Activated naive CD8-positive, alpha-beta T cell (primary cell): ENCODE results near the gene DUSP21.
"Not testable (repeated sequence)": the region's sequence is repeated elsewhere in the genome, so short reads cannot be mapped to it uniquely, and the experiment has no call there.

Experiments used
- H3K27ac Mint-ChIP-seq: one replicate; pipeline ENCODE4 v1.8.0; 2021; ENCODE audit warnings: mixed read lengths
- H3K27me3 Mint-ChIP-seq: one replicate; pipeline ENCODE4 v1.8.0; 2021; ENCODE audit warnings: mixed read lengths
- H3K36me3 Mint-ChIP-seq: one replicate; pipeline ENCODE4 v1.8.0; 2021; ENCODE audit warnings: mixed read lengths
- H3K4me1 Mint-ChIP-seq: one replicate; pipeline ENCODE4 v1.8.0; 2021; ENCODE audit warnings: low read depth, mixed read lengths
- H3K4me3 Mint-ChIP-seq: one replicate; pipeline ENCODE4 v1.8.0; 2021; ENCODE audit warnings: mild to moderate bottlenecking, mixed read lengths
- H3K9me3 Mint-ChIP-seq: one replicate; pipeline ENCODE4 v1.8.0; 2021; ENCODE audit warnings: low read depth, mixed read lengths

Gene DUSP21

DNA sequence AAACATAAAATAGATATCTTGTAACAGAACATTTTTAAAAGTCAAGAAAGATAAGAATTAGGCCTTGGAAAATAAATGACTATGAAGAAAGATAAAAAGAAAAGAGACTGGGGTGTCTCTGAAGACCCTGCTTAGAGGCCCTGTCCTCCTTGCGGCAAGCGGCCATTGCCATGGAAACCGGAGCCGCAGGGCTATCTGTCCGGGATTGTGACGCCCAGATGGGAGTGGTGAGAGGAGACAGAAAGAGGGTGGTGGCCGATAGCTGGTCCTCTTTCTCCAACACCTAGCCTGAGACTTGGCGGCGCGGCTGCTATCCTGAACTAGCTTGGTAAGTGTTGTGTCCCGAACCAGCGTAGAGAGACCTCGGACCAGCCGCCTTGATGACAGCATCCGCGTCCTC, at the start of gene DUSP21:
Gene DUSP21, plus strand, starts transcription at position 269 of the 400 bp plus-strand sequence. Its CDS starts 112 bp downstream, at position 381.
- H3K27ac Mint-ChIP-seq = no peak within 1 kb of the TSS
- H3K4me1 Mint-ChIP-seq = no peaks in the 10 kb centered on the region
- H3K27me3 Mint-ChIP-seq = no peaks in the 10 kb centered on the region
- H3K9me3 Mint-ChIP-seq = no peaks in the 10 kb centered on the region
- no peaks in the 10 kb centered on the region for H3K36me3 Mint-ChIP-seq
- no peak within 1 kb of the TSS for H3K4me3 Mint-ChIP-seq

DNA sequence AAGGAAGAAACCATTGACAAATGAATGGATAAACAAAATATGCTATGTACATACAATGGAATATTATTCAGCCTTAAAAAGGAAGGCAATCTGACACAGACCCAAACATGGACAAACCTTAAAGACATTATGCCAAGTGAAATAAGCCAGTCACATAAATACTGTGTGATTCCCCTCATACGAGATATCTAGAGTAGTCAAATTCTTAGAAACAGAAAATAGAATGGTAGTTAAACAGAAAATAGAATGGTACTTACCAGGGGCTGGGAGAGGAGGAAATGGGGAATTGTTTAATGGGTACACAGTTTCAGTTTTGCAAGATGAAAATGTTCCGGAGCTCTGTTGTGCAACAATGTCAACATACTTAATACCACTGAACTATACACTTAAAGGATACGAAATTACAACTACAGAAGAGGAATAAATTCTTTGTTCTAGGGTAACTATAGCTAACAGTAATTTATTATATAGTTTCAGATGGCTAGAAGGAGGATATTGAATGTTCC, 47.8 kb upstream of the DUSP21 start:
- Mint-ChIP-seq H3K9me3 (no peaks in the 10 kb centered on the region), H3K36me3 (no peaks in the 10 kb centered on the region), H3K27ac (no peak overlapping the region), H3K4me3 (no peak overlapping the region), H3K27me3 (no peaks in the 10 kb centered on the region), H3K4me1 (no peaks in the 10 kb centered on the region)

GRCh38 chrX:44802613-44803012, 41.2 kb upstream of the DUSP21 start:
- H3K4me1 Mint-ChIP-seq = no peaks in the 10 kb centered on the region
- no peaks in the 10 kb centered on the region for H3K9me3 Mint-ChIP-seq

GRCh38 chrX:44815681-44816080, 28.1 kb upstream of the DUSP21 start:
- H3K36me3 Mint-ChIP-seq = no peaks in the 10 kb centered on the region
- no peaks in the 10 kb centered on the region for H3K4me1 Mint-ChIP-seq
- no peak overlapping the region for H3K4me3 Mint-ChIP-seq
- H3K27ac Mint-ChIP-seq = no peak overlapping the region
- no peaks in the 10 kb centered on the region for H3K27me3 Mint-ChIP-seq
- no peaks in the 10 kb centered on the region for H3K9me3 Mint-ChIP-seq

More at GRCh38 chrX:44802613-44803012, 41.2 kb upstream of the DUSP21 start:
- Mint-ChIP-seq H3K4me3 (no peak overlapping the region), H3K27ac (no peak overlapping the region), H3K27me3 (no peaks in the 10 kb centered on the region), H3K36me3 (no peaks in the 10 kb centered on the region)

DNA sequence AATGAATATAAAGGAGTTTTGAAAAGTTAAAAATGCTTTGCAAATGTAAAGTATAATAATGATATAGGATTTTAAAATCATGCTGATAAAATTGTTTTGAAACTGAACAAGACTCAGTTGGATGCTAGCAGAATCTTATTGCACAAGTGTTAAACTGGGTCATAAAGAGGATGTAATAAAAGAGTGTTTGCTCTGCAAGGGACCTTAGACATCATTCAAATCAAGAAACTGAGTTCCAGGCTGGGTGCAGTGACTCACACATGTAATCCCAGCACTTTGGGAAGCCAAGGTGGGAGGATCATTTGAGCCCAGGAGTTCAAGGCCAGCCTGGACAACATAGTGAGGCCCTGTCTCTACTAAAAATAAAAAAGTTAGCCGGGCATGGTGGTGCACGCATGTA, 27.5 kb upstream of the DUSP21 start:
- Mint-ChIP-seq H3K4me1 (no peaks in the 10 kb centered on the region), H3K27ac (no peak overlapping the region), H3K36me3 (no peaks in the 10 kb centered on the region), H3K27me3 (no peaks in the 10 kb centered on the region), H3K4me3 (no peak overlapping the region), H3K9me3 (no peaks in the 10 kb centered on the region)

DNA sequence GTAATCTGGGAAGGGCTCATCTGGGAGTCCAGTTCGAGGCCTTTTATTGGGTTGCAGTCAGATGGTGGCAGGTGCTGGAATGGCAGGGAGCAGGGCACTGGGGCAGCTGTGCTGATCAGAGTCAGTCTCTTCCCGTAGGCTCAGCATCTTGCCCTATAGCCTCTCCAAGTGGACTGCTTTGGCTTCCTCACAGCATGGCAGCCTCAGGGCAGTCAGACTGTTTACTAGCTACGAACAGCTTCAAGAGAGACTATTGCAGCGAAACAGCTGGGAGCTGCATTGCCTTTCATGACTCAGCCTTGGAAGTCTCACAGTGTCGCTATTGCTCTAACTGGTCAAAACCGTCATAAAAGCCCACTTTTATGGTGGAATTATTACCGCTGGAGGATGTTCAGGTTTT, 26.8 kb upstream of the DUSP21 start:
- Mint-ChIP-seq H3K4me3 (no peak overlapping the region), H3K9me3 (no peaks in the 10 kb centered on the region), H3K4me1 (no peaks in the 10 kb centered on the region)

GRCh38 chrX:44822601-44823000, 21.2 kb upstream of the DUSP21 start:
- H3K4me1 Mint-ChIP-seq = no peaks in the 10 kb centered on the region
- H3K9me3 Mint-ChIP-seq = no peaks in the 10 kb centered on the region
- no peaks in the 10 kb centered on the region for H3K27me3 Mint-ChIP-seq
- H3K36me3 Mint-ChIP-seq = no peaks in the 10 kb centered on the region
- H3K4me3 Mint-ChIP-seq = no peak overlapping the region
- no peak overlapping the region for H3K27ac Mint-ChIP-seq

More for the DNA sequence above, 26.8 kb upstream of the DUSP21 start:
- no peaks in the 10 kb centered on the region for H3K27me3 Mint-ChIP-seq
- no peaks in the 10 kb centered on the region for H3K36me3 Mint-ChIP-seq
- no peak overlapping the region for H3K27ac Mint-ChIP-seq

GRCh38 chrX:44823193-44823592, 20.6 kb upstream of the DUSP21 start:
- not testable (repeated sequence) for H3K9me3 Mint-ChIP-seq, H3K27ac Mint-ChIP-seq, H3K36me3 Mint-ChIP-seq, H3K27me3 Mint-ChIP-seq, H3K4me3 Mint-ChIP-seq, H3K4me1 Mint-ChIP-seq

- H3K27ac Mint-ChIP-seq = no peak overlapping the region
- H3K4me3 Mint-ChIP-seq = no peak overlapping the region
- H3K36me3 Mint-ChIP-seq = no peaks in the 10 kb centered on the region
- H3K4me1 Mint-ChIP-seq = no peaks in the 10 kb centered on the region
- no peaks in the 10 kb centered on the region for H3K9me3 Mint-ChIP-seq
- H3K27me3 Mint-ChIP-seq = no peaks in the 10 kb centered on the region
These were observed 15.7 kb upstream of the DUSP21 start for GRCh38 chrX:44828008-44828605.

DNA sequence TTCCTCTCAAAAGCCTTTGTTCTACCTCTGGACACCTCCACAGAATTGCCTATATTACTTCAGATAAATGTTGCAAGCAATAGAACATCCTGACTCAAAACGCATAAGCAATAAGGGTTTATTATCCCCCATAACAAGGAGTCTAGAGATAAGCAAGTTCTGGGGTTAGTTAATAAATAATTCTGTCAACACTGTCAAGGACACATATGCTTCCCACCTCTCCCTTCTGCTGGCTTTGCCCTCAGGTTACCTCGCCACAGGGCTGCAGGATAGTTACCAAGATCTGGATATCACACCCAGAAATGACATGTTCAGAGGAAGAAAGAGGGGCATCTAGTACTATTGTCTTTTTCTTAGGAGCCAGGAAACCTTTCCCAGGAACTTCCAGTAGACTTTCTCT, 14.0 kb upstream of the DUSP21 start:
- H3K36me3 Mint-ChIP-seq = no peaks in the 10 kb centered on the region
- no peak overlapping the region for H3K4me3 Mint-ChIP-seq
- no peaks in the 10 kb centered on the region for H3K4me1 Mint-ChIP-seq
- H3K9me3 Mint-ChIP-seq = no peaks in the 10 kb centered on the region
- H3K27ac Mint-ChIP-seq = no peak overlapping the region
- H3K27me3 Mint-ChIP-seq = no peaks in the 10 kb centered on the region

DNA sequence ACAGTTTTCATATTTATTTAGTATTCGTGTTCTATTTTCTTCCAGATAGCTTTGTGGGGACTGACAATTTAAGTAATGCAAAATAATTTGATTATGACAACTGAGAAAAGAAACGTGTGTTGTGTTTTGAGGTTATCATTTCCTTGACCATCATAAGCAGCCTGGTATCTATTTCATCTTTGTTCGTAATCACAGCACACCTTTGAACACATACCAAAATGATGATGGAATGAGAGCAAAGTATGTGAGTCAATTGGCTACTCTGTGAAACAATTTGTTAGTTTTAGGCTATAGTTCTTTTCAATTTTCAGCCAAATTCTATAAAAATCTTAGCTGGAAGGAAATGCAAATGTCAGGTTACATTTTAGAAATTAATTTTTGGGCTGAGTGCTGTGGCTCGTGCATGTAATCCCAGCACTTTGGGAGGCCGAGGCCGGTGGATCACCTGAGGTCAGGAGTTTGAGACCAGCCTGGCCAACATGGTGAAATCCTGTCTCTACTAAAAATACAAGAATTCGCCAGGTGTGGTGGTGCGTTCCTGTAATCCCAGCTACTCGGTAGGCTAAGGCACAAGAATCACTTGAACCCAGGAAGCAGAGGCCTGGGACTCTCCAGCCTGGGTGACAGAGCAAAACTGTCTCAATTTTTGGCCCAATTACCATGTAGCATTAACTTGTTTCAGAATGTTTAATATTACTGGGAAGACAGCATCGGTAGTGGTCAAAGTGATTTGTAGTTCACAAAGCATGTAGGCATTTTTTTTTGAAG, 1.1 kb upstream of the DUSP21 start:
- no peaks in the 10 kb centered on the region for H3K36me3 Mint-ChIP-seq
- H3K27me3 Mint-ChIP-seq = no peaks in the 10 kb centered on the region

DNA sequence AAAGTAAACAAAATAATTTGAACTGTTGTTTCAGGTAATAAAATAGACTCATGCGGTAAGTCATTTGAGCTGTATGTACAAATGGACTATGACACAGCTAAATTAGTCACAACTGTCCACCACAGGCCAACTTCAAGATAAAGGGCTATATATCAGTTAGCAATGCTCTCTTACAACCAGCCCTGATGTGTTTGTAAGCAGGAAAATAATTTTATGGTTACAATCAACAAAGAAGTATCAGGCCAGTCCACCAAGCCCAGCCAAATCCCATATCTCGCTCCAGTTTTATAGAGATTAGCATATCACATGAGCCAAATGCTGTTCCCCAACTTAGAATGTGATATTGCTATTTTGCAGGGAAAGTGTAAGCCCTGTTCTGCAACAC, 511 bp upstream of the DUSP21 start:
- no peaks in the 10 kb centered on the region for H3K27me3 Mint-ChIP-seq
- H3K4me3 Mint-ChIP-seq = no peak overlapping the region
- no peaks in the 10 kb centered on the region for H3K4me1 Mint-ChIP-seq
- no peaks in the 10 kb centered on the region for H3K36me3 Mint-ChIP-seq
- H3K9me3 Mint-ChIP-seq = no peaks in the 10 kb centered on the region
- H3K27ac Mint-ChIP-seq = no peak overlapping the region

More for the DNA sequence above, 1.1 kb upstream of the DUSP21 start:
- Mint-ChIP-seq H3K27ac (no peak overlapping the region), H3K4me3 (no peak overlapping the region), H3K4me1 (no peaks in the 10 kb centered on the region), H3K9me3 (no peaks in the 10 kb centered on the region)

GRCh38 chrX:44844204-44844603, 383 bp downstream of the DUSP21 start:
- H3K36me3 Mint-ChIP-seq = no peaks in the 10 kb centered on the region
- H3K4me3 Mint-ChIP-seq = no peak overlapping the region
- no peak overlapping the region for H3K27ac Mint-ChIP-seq
- H3K27me3 Mint-ChIP-seq = no peaks in the 10 kb centered on the region
- H3K9me3 Mint-ChIP-seq = no peaks in the 10 kb centered on the region
- no peaks in the 10 kb centered on the region for H3K4me1 Mint-ChIP-seq

- not testable (repeated sequence) for H3K36me3 Mint-ChIP-seq, H3K4me3 Mint-ChIP-seq, H3K9me3 Mint-ChIP-seq, H3K27me3 Mint-ChIP-seq, H3K27ac Mint-ChIP-seq, H3K4me1 Mint-ChIP-seq
These were observed 7.1 kb downstream of the DUSP21 start for GRCh38 chrX:44850891-44851290.

DNA sequence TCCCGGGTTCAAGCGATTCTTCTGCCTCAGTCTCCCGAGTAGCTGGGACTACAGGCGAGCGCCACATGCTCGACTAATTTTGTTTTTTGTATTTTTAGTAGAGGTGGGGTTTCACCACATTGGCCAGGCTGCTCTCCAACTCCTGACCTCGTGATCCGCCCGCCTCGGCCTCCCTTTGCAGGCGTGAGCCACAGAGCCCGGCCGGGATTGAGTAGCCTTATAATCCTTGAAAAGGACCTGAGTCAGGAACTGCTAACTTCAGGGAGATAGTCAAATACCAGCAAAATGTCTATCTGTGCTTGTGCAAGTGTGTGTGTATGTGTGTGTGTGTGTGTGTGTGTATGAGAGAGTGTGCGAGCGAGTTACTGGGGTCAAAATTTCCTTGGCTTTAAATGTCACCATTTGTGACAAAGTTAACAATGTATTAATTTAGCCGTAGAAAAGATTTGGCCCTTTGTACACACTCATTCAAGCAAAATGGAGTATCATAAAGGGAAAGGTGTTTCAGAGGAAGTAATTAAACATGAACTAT, 27.4 kb downstream of the DUSP21 start:
- H3K27ac Mint-ChIP-seq = peak overlapping the region; percentile 70
- no peaks in the 10 kb centered on the region for H3K27me3 Mint-ChIP-seq
- H3K4me3 Mint-ChIP-seq = peak overlapping the region; percentile 61
- H3K4me1 Mint-ChIP-seq = peaks cover 13% of the 10 kb centered on the region
- no peaks in the 10 kb centered on the region for H3K36me3 Mint-ChIP-seq
- H3K9me3 Mint-ChIP-seq = no peaks in the 10 kb centered on the region
